GM18861 (cell line): ENCODE results near the gene SLC17A9.

Experiments used
- ATAC-seq: cut with Tn5 transposase; IDR thresholded peaks from one replicate; pipeline ENCODE4 v1.9.1; 2021; ENCODE audit not compliant: unreplicated experiment

SLC17A9 gene

DNA sequence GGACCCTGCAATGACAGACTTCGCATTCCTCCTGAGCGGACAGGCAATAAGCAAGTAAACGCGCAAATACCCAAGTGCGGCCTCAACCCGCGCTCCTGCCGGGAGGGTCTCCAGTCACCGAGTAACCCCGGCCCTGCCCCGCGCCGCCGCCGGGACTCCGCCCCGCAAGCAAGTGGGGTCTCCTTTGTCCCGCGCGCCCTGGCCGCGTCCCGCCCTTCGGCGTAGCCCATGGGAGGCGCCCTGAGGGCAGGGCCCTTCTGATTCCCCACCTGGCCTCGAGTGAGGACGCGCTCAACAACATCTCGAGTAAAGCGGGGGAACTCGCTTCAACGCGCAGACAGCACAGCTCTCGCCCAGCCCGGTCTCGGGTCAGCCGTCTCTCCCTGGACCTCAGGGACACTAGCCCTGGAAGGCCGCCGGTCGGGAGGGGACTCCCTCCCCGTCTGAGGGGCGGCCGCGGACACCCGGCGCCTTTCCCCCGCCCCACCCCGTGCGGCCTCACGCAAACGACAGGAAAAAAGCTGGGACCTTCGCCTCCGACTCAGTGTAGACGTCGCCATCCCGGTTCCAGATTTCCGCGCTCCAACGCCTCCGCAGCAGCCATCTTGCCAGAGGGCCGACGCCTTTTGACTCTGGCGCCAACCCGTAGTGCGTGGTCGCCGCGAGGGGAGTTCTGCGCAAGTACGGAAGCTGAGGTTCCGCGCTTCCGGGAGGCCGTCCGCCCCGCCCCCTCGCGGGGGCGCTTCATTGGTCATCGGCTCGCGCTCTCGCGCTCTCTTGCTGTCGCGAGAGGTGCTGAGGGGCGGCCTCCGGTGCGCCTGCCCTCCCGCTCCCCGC is 15.0 kb upstream of the SLC17A9 start:
- peak; percentile 77 for ATAC-seq

DNA sequence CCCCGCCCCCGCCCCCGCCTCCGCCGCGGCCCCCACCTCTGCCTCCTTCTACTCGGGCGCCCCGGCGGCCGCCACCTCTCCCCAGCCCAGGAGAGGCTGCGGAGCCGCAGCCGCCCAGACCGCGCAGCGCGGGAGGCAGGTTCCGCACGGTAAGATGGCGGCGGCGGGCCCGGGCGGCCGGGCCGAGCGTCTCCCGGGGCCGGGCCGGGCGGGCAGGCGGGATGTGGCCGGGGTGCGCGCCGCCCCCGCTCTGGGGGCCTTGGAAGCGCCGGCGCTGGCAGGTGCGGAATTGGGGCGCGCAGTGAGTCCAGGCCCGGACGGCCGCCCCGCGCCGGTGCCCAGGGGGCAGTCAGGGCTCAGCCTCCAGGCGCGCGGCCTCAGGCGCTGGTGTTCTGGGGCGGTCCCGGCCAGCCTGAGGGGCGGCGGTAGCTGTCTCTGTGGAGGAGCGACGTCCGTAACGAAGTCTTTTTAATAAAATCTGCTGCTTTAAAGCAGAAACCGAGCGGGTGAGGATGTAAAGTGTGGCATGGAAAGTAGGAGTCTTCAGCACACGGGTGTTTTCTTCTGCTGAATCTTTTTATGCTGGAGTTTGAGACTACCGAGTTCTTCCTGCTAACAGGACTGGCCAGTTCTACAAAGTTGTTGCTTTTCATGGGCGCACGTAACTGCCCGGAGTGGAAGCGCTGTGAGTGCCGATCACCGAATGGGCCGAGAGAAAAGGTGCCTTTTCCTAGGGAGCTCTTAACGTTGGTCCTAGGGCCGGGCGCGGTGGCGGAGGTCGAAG is 14.2 kb upstream of the SLC17A9 start, which contains the start of gene GID8:
Gene GID8 (plus strand): TSS at position 43 of the 784 bp plus-strand sequence. CDS start 3,356 bp downstream, outside the sequence.
- peak; percentile 28 for ATAC-seq

DNA sequence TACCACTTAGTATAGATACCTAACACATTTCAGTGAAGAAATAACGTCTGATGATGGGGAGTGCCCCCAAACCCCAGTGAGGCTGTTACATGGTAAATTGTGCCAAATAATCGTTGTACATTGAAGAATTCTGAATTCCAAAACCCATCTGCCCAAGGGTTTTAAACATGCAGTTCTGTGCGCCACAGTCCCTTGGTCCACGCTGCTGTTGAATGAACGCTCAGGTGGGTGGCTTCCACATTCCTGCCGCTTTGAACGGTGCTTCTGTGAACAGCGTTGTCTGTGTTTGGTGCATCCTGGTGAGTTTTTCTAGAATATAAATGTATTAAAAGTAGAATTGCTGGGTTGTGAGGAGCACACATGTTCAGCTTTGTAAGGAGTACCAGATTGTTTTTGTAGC is 11.6 kb upstream of the SLC17A9 start:
- ATAC-seq = no peak

DNA sequence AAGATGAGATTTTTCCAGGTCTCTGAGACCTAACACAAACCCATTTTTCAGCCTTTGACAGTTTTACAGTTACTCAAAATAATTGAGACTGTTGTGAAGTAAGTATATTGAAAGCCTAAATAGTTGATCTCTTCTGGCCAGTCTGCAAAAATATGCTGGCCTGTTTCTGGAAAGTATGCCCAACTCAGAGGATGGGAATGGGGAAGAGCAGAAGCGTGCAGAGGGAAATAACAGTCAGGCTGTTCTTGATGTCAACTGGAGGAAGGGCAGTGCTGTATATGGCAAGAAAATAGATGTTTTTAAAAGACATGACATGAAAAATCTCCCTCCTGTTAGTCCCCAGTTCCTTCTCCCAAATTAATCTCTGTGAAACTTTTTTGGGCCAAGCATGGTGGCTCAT is 10.7 kb upstream of the SLC17A9 start:
- ATAC-seq = no peak

DNA sequence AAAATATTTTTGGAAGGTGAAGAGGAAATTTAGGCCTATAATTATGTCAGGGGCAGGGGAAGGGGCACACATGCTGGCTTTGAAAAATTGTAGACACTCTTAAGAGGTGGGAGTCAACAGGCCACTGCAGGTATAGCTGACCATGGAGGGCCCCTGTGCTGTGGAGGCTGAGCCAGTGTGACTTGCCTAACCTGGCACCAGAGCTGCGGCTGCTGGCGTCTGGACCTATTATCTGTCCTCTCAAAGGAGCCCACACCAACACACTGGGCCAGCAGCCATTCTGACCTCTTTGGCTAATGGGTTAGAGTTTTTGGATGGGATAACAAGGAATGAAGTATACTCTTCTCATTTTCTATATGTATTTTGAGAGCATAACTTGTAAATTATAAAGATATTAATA is 10.1 kb upstream of the SLC17A9 start:
- no peak for ATAC-seq

DNA sequence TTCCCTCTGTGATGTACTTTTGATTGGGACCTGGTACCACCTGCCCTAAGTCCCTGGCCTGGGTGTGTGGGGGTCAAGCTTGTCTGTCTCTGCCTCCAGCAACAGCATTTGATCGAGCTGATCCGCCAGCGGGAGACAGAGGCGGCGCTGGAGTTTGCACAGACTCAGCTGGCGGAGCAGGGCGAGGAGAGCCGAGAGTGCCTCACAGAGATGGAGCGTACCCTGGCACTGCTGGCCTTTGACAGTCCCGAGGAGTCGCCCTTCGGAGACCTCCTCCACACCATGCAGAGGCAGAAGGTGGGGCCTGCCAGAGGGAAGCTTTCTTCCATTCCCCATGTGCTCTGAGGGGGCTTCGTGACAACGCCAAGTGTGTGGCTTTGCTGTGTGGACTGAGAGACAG is 9.1 kb upstream of the SLC17A9 start:
- no peak for ATAC-seq

DNA sequence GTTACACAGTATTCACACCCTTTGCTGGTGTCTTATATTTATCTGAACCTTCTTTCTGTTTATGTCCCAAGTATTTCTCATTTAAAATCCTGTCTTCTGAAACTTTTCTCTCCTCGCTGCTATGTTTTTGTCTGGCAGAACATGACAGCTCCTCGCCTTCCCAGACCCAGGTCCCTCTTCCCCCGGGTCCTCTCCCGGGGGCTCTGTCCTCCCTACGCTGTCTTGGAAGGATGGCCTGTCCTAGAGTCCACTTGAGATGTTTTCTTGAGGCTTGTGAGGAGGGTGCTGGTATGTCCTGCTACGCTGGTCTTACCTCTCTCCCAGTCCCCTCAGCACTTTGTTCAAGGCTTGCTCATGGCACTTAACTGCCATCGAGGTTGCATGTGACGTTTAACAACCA is 8.3 kb upstream of the SLC17A9 start:
- ATAC-seq = no peak

DNA sequence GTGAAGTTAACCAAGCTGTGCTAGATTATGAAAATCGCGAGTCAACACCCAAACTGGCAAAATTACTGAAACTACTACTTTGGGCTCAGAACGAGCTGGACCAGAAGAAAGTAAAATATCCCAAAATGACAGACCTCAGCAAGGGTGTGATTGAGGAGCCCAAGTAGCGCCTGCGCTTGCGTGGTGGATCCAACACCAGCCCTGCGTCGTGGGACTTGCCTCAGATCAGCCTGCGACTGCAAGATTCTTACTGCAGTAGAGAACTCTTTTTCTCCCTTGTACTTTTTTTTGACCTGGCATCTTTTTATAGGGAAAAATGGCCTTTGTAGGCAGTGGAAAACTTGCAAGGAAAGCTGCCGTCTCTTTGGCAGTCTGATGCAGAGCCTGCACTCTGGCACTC is 7.8 kb upstream of the SLC17A9 start:
- no peak for ATAC-seq

DNA sequence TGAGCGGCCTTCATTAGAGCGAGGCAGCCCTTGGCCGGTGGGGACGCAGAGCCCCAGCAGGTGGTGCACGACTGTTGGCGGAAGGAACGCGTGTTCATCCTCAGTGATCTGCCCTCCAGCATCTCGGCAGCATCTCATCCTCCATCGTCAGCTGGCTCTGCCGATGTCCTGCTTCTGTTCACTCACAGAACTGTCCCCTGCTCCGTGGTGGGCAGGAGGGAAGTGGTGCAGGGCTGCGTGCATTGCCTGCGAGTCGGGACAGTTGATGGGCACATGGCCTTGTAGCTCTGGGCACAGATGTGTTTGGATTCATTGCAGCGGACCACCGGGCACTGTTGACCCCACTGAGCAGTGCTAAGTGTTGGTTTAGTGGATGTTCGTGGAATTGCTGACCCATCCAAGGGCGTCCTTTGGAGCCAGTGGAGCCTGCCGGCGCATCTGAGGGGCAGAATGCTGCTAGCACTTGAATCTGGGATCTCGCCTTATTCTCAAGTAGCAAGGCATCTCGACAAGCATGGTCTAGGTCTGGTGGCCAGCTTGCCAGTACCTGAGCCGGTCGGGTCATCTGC is 6.7 kb upstream of the SLC17A9 start:
- no peak for ATAC-seq

DNA sequence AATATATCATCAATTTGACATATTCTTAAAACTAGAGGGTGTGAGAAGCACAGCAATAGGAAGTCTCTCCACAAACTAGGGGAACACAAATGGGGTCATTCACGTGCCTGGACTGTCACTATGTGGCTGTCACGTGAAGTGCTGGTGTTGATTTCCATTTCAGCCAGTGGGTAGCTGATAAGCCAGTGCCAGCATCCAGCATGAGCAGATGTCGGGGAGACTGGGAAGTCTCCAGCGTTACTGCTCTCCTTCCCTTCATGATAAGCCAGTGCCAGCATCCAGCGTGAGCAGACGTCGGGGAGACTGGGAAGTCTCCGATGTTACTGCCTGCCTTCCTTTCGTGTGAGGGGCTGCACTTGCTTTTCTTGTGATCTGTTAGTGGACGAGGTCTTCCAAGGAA is 5.6 kb upstream of the SLC17A9 start:
- ATAC-seq = no peak

DNA sequence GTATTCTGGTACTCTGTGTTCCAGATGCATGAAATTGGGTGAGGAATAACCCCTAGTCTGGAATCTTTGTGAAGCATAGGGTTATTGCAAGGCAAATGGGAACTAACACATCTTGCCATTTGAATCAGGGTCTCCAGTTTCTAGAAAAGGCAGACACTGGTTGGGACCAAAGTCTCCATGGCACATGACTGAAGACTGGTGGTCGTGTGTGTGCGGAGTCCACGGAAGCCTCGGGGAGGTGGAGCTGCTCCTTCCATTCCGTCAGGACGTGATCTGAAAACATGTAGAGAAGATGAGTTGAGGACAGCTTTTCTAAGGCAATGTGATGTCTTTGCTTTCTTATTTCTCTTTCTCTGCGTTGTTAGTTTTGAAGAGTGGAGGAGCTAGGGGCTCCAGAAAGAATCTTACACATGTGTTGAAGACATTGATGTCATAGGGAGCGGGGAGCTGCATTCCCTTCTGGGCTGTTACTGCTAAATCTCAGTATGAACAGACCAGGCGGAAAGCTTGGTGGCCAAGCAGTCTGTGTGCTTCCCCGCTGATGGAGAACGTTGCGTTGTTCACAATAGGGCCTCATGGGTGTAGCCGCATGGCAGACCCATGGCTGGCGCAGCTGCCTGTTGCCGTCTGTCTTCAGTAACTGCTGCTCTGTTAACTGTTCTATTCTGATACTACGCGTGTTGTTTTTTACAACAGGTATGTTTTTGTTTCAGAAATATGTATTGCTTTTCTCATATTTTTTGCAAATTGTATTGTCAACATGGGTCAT is 4.8 kb upstream of the SLC17A9 start:
- no peak for ATAC-seq

DNA sequence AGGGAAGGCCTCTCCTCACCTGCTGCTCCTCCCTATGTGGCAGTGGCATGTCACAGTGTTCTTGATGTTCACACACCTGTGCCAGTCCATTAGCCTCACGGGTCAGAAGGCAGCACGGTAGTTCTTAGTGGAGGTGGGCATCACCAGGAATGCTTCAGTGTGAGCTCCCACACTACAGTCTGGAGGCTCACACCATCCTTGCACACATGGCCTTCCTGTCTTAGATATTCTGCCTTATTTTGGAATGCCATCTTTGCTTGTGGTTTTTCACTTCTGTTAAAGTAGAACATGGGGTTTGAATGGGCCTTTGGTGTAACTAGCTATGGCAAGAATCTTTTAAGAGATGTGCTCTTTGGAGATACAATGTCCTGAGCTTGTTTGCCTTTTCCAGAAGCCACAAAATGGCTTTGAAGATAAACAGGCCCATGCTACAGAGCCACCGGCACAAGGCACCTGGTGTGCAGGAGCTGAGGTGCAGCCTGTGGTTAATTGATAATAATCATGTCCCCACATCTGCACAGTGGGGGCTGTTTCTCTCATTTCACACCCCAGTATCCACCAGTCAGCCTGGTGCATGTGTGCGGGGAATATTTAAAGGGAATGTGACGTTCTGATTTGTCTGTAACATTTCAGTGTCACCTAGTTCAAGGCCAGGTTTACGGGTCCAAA is 3.2 kb upstream of the SLC17A9 start:
- ATAC-seq = no peak

DNA sequence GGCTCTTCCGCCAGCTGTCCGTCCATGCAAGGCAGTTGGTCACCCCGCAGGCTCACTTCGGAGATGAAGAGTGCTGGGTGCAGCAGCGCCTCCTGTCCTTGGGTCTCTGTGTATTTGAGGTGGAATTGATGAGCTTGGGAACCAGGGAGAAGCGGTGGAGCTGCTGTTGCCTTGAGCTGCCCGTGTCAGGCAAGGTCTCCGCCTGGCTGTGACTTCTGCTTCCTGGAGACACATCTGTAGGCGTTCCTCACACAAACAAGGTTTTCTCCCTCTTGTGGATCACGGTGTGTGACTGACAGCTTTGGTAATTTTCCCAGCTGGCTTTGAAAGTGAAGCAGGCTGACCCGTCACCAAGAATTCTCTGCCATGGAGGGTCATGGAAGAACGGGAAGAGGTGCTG is 2.5 kb upstream of the SLC17A9 start:
- no peak for ATAC-seq

DNA sequence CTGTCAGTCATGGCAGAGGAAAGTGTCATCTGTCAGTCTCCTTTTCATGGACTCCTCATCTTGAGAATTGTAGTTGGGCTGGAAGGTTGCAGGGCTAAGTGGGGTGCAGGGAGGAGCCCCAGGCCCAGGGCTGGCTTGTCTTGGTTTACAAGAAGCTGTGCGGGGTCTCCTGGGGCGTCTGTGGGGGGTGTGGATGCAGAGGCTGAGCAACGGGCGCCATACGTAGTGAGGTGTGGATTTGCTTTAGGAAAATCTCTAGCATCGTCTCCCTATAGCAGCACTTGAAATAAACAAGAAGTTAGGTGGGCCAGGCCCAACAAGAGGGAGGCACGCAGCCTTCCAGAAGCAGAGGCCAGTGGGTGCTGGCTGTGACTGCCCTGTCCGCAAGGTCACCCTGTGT is 1.8 kb upstream of the SLC17A9 start:
- no peak for ATAC-seq

DNA sequence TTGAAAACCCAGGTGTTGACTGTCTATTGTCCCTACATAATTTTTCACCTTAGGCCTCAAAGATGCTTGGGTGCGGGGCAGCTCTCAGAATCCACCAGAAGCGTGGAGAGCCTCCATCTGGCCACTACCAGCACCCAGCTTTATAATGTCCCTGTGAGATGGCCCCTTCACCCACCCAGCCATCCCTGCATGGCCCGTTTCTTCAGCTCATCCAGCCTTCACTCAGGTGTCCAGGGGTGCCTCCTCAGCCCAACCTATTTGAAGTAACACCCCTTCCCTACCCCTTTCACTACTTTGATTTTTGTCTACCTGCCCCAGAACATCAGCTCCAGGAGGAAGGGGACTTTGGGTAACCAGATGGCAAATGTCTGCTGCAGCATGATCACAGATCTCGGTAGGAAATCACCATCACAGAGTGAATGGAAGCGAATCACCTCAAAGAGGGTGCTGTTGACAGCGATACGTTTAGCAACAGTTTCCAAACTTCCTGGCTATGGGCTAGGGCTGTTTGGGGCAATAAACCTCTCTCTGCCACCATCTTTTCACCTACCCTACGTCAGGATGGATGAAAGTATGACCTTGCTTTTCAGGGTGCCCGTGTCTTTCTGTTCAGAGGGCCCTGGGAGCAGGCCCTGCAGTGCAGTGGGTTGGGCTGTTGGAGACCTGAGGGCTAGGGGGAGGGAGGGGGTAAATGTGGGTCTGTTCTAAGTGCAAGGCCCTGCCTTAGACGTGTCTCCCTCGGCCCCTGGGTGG is 1.2 kb upstream of the SLC17A9 start:
- no peak for ATAC-seq

DNA sequence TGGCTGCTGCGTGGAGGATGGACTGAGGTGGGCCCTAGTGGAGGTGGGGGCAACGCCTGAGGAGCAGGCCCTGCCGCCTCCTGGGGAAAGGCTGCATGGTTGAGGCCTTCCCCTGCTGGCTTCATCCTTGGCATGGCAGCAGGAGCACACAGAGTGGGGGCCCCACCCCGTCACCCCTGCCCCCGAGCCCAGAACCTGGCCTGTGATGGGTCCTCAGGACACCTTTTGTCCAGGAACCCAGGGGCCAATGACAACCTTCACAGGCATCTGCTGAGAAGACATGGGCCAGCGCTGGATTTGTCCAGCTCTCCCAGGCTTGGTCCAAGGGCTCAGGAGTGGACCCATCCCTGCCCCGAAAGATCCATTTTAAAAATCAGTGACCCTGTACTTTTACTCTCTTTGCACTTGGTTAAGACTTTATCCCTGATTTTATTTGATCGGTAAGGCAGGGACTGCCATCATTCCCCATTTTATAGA is 575 bp upstream of the SLC17A9 start:
- ATAC-seq = no peak

DNA sequence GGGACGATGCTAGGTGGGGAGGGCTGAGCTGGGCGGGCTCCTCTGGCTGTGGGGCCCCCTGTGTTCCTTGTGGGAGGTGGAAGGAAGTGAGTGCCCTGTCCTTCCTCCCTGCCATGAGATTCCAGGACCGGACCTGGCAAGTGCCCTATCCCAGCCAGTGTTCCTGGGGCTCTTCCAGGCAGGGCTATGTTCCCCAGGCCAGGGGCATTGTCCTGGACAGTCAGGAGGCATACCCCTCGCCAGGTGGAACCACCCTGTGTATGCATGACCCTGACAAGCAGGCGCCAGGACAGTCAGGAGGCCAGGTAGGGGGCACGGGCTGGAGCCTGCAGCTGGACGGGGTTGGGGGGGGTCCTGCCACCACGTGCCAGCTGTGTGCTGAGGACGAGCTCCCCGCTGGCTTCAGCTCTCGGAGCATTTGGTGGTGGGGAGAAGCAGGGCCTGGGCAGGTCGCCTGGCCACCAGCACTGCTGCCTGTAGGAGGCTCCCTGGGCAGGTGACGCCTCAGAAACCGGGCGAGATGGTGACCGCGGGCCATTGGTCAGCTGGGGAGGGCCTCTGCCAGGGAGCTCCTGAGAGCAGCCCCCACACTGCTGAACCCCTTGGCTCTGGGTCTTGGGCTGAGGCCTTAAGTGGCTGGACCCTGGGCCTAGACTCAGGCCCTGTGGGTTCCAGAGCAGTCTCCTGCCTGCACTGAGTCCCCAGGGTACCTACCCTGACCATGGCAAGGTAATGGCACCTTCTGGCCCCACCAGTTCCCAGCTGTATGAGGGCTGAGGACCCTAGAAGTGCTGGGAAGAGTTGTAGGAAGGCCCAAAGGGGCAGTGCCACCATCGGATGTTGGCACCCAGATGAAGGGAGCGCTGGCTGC is 694 bp downstream of the SLC17A9 start:
- no peak for ATAC-seq

DNA sequence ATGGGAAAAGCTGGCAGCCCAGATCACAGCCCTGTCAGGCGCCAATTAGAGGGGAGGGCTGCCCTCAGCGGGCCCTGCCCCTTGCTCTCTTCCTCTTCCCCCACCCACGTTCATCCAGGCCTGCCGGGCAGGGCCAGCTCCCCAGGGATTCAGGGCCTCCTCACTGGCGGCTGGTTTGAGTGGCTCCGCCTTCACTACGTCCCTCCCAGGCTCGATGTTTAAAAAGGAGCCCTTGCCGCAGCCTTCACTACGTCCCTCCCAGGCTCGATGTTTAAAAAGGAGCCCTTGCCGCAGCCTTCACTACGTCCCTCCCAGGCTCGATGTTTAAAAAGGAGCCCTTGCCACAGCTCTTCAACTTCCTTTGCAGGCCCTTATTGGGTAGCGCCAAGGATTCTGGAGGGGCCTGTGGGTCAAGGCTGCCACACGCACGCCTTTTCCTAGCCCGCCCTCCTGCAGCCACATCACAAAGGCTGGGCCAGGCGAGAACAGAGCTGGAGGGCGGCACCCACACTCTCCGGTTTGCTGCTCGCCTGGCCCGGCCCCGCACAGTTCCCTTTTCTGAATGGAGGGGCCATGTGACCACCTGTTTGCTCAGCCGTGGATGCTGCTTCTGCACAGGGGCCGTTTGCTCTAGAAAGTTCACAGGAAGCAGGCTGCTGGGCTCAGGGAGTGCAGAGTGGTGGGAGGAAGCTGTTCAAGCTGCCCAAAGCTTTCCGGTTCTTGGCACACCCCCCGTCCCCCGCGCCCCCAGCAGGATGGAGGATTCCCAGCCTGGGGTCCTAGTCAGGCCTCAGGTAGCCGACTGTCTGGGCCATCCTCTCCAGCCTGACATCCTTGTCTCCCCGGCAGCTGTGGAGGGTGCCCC is 1.6 kb downstream of the SLC17A9 start:
- peak; percentile 47 for ATAC-seq
